GM12878 (cell line): ENCODE results near the gene NR4A2. TPM values are rescaled to one million over a fixed set of nuclear protein-coding genes. Genes with fewer than 3 reads are reported as not detected.

Experiments
- BHLHE40 ChIP-seq, 2 experiments: fragments of 450-650 bp in 1 of 2; IDR thresholded peaks; 2 replicates each; pipeline ENCODE4 v1.6.1; 2011 to 2017; ENCODE audit warnings: low read depth in 2 of 2, borderline replicate concordance in 1 of 2, improper control_type of control experiment in 1 of 2, low read length in 1 of 2, mild to moderate bottlenecking in 1 of 2
- FOXM1 ChIP-seq: IDR thresholded peaks from 2 replicates; pipeline ENCODE4 v1.6.1; 2012; ENCODE audit warnings: low read depth, mild to moderate bottlenecking, inconsistent platforms, low read length, moderate library complexity
- MEF2B ChIP-seq: fragments of 450-650 bp; IDR thresholded peaks from 2 replicates; pipeline ENCODE4 v1.6.1; 2018; ENCODE audit warnings: mild to moderate bottlenecking, moderate library complexity; ENCODE audit not compliant: partially characterized antibody, poor library complexity, severe bottlenecking
- MXI1 ChIP-seq: fragments of 150-350 bp; IDR thresholded peaks from 2 replicates; pipeline ENCODE4 v1.6.1; 2011; ENCODE audit warnings: low read depth, mild to moderate bottlenecking, inconsistent platforms, low read length, improper control_type of control experiment
- POLR2AphosphoS5 ChIP-seq: IDR thresholded peaks from 2 replicates; pipeline ENCODE4 v1.6.1; 2011; ENCODE audit warnings: mild to moderate bottlenecking, low read length, inconsistent platforms
- RCOR1 ChIP-seq: conservative IDR thresholded peaks from 2 replicates; pipeline ENCODE4 v1.6.1; 2012; ENCODE audit warnings: low read depth, low read length, improper control_type of control experiment
- RFX5 ChIP-seq: IDR thresholded peaks from 2 replicates; pipeline ENCODE4 v1.6.1; 2011; ENCODE audit warnings: low read depth, low read length, improper control_type of control experiment
- ZNF207 ChIP-seq: fragments of 450-650 bp; IDR thresholded peaks from 2 replicates; pipeline ENCODE4 v1.6.1; 2014; ENCODE audit warnings: antibody characterized with exemption, mild to moderate bottlenecking, borderline replicate concordance
- polyA plus RNA-seq, 11 experiments: library from polyadenylated mRNA; depleted of rRNA in 4 of 11; unstranded in 6 of 11; stranded (reverse) in 5 of 11; fragments of >200 nt; fragmentation: Nextera tagmentation in 4 of 11; fragmentation: Illumina TruSeq in 1 of 11; extraction: Ambion mirVana in 4 of 11; extraction: Trizol in 1 of 11; gene quantifications; 1 replicate in 1 of 11; 2 replicates in 10 of 11; pipeline versions ENCODE4 v1.2.1 to v1.2.3, GENCODE V29; 2011 to 2016; ENCODE audit warnings: inconsistent platforms in 2 of 11, missing spikeins in 2 of 11, low read depth in 1 of 11
- total RNA-seq, 4 experiments: library from RNA; depleted of rRNA in 3 of 4; stranded (reverse); fragments of >200 nt in 3 of 4; fragmentation: Illumina TruSeq in 1 of 4; extraction: Trizol in 1 of 4; gene quantifications; 2 replicates each; pipeline versions ENCODE4 v1.2.1 to v1.2.3, GENCODE V29; 2013 to 2021
- TF ChIP-seq, protein P1 (sequence below): fragments of 450-650 bp; IDR thresholded peaks from 2 replicates; pipeline ENCODE4 v1.6.1; 2016; ENCODE audit warnings: mild to moderate bottlenecking, moderate library complexity, borderline replicate concordance
- TF ChIP-seq, protein P2 (sequence below): IDR thresholded peaks from 2 replicates; pipeline ENCODE4 v1.6.1; 2011; ENCODE audit warnings: low read depth, low read length, improper control_type of control experiment, borderline replicate concordance
- TF ChIP-seq, protein P3 (sequence below): fragments of 450-650 bp; IDR thresholded peaks from 2 replicates; pipeline ENCODE4 v1.6.1; 2017; ENCODE audit warnings: mild to moderate bottlenecking

NR4A2 gene
- total and polyA plus RNA-seq, 10 of the 15 experiments (the other 5 are each of a cell fraction or from before 2014, with no cell fraction given) = 0.15 to 3.4 (median 0.58) TPM

DNA sequence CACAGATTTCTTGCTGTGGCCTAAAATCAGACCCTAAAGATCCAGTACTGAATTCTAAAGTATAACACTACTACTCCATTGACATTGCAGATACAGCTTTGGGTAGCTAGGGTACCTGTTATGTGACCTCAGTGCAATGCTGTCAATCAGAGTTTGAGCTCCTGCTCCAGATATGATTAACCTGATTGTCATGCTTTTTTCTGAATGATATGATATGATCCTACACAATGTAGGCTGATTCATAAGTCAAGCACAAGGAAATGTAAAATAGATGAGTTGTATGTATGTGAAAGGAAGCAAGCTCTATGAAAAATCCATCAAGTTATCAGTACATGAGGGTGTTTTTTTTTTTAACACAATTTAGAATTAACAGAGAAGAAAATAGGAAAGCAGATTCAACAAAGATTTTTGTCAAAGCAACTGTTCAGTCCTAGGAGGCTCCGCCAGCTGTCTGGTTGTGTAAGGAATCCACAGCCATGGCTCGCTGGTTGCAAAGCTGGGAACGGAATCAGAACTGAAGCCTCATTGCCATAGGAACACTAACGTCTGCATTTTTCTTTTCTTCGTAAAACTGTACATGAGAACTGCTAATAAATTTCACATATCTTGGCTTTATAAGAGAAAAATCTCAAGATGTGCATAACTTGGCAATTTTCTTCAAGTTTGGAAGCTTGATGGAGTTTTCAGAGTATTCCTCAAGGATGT is 52.9 kb downstream of the NR4A2 start (continued):
- TF ChIP-seq, protein P1, sequence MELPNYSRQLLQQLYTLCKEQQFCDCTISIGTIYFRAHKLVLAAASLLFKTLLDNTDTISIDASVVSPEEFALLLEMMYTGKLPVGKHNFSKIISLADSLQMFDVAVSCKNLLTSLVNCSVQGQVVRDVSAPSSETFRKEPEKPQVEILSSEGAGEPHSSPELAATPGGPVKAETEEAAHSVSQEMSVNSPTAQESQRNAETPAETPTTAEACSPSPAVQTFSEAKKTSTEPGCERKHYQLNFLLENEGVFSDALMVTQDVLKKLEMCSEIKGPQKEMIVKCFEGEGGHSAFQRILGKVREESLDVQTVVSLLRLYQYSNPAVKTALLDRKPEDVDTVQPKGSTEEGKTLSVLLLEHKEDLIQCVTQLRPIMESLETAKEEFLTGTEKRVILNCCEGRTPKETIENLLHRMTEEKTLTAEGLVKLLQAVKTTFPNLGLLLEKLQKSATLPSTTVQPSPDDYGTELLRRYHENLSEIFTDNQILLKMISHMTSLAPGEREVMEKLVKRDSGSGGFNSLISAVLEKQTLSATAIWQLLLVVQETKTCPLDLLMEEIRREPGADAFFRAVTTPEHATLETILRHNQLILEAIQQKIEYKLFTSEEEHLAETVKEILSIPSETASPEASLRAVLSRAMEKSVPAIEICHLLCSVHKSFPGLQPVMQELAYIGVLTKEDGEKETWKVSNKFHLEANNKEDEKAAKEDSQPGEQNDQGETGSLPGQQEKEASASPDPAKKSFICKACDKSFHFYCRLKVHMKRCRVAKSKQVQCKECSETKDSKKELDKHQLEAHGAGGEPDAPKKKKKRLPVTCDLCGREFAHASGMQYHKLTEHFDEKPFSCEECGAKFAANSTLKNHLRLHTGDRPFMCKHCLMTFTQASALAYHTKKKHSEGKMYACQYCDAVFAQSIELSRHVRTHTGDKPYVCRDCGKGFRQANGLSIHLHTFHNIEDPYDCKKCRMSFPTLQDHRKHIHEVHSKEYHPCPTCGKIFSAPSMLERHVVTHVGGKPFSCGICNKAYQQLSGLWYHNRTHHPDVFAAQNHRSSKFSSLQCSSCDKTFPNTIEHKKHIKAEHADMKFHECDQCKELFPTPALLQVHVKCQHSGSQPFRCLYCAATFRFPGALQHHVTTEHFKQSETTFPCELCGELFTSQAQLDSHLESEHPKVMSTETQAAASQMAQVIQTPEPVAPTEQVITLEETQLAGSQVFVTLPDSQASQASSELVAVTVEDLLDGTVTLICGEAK = no peak
- TF ChIP-seq POLR2AphosphoS5 (no peak), MXI1 (no peak), RCOR1 (no peak), BHLHE40 (IDR thresholded peaks at IDR 0.05; ENCODE audit: borderline replicate concordance in 1 of 2, low read depth in 2 of 2, low read length in 1 of 2) (no peak), FOXM1 (no peak), MEF2B (no peak), ZNF207 (no peak), RFX5 (no peak)
- TF ChIP-seq, protein P2, sequence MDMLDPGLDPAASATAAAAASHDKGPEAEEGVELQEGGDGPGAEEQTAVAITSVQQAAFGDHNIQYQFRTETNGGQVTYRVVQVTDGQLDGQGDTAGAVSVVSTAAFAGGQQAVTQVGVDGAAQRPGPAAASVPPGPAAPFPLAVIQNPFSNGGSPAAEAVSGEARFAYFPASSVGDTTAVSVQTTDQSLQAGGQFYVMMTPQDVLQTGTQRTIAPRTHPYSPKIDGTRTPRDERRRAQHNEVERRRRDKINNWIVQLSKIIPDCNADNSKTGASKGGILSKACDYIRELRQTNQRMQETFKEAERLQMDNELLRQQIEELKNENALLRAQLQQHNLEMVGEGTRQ = no peak
- TF ChIP-seq, protein P3, sequence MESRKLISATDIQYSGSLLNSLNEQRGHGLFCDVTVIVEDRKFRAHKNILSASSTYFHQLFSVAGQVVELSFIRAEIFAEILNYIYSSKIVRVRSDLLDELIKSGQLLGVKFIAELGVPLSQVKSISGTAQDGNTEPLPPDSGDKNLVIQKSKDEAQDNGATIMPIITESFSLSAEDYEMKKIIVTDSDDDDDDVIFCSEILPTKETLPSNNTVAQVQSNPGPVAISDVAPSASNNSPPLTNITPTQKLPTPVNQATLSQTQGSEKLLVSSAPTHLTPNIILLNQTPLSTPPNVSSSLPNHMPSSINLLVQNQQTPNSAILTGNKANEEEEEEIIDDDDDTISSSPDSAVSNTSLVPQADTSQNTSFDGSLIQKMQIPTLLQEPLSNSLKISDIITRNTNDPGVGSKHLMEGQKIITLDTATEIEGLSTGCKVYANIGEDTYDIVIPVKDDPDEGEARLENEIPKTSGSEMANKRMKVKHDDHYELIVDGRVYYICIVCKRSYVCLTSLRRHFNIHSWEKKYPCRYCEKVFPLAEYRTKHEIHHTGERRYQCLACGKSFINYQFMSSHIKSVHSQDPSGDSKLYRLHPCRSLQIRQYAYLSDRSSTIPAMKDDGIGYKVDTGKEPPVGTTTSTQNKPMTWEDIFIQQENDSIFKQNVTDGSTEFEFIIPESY = no peak

Other genes starting within 250 kb of the NR4A2 start
- 45.5 and 53.7 TPM in 2 replicates for gene GPD2, start 103.7 kb upstream of the NR4A2 start, total RNA-seq (2014; rRNA removed)
- gene GPD2, start 103.7 kb upstream of the NR4A2 start, total RNA-seq (2014; rRNA removed; fragmentation: Illumina TruSeq; extraction: Trizol) = 61.6 and 62.5 TPM in 2 replicates
- 45.1 and 47.0 TPM in 2 replicates for gene GPD2, start 103.7 kb upstream of the NR4A2 start, total RNA-seq (2021)
- gene GPD2, start 103.7 kb upstream of the NR4A2 start, polyA plus RNA-seq (2011; rRNA removed) = 37.9 and 53.3 TPM in 2 replicates
- gene GPD2, start 103.7 kb upstream of the NR4A2 start, polyA plus RNA-seq (2014; fragmentation: Illumina TruSeq; extraction: Trizol) = 73.5 and 106 TPM in 2 replicates
- gene GPD2, start 103.7 kb upstream of the NR4A2 start, polyA plus RNA-seq (2014; fragmentation: Nextera tagmentation; extraction: Ambion mirVana) = 10 to 100 TPM; 10.0 to 10.5 TPM
- gene GPD2, start 103.7 kb upstream of the NR4A2 start, polyA plus RNA-seq (2014; rRNA removed) = 21.4 and 28.4 TPM in 2 replicates
- 10 to 100 TPM; 41.8 to 49.5 TPM for gene GPD2, start 103.7 kb upstream of the NR4A2 start, polyA plus RNA-seq (2016; fragmentation: Nextera tagmentation; extraction: Ambion mirVana)